Measurements from ENCODE around the gene CAPN12. TPM values are rescaled to one million over a fixed set of nuclear protein-coding genes. Genes with fewer than 3 reads are reported as not detected.

The CAPN12 gene
- total and polyA plus RNA-seq, 2 experiments from 2014 or later: 19.1 to 20.5 TPM

GRCh38 chr19:38715555-38715954 lies 28.7 kb downstream of the CAPN12 start (continued):
- no peak for TF ChIP-seq CTCF (conservative IDR thresholded peaks at IDR 0.05; ENCODE audit: low read depth in 2 of 2)
- TF ChIP-seq ZNF331 (CRISPR knock-in tag; IDR thresholded peaks at IDR 0.05; ENCODE audit: low read depth): no peak

GRCh38 chr19:38714354-38714778 lies 29.9 kb downstream of the CAPN12 start:
- no peak overlapping the region for H3K27ac ChIP-seq (ENCODE audit: low read depth)
- Mint-ChIP-seq H3K4me1 (0 out of 3 replicates have a peak, but pooled peaks cover 2% of the 10 kb centered on the region), H3K36me3 (ENCODE audit: low read depth) (peaks cover 73% of the 10 kb centered on the region), H3K4me3 (no peak overlapping the region), H3K9me3 (no peaks in the 10 kb centered on the region; the same call in 2 of the 3 replicates), H3K27ac (no peak overlapping the region), H3K27me3 (ENCODE audit: insufficient read depth, low read depth, poor library complexity) (peaks cover 23% of the 10 kb centered on the region)
- no peaks in the 10 kb centered on the region for H3K79me2 ChIP-seq (replicated peaks; ENCODE audit: insufficient read depth)
- H3K27me3 ChIP-seq (ENCODE audit: insufficient read depth): no peaks in the 10 kb centered on the region
- no peaks in the 10 kb centered on the region for H3K9me2 ChIP-seq (ENCODE audit: insufficient read depth)
- no peaks in the 10 kb centered on the region for H3K4me1 ChIP-seq (ENCODE audit: insufficient read depth)
- H2AFZ ChIP-seq: no peak overlapping the region
- H4K20me1 ChIP-seq (replicated peaks; ENCODE audit: insufficient read depth): no peaks in the 10 kb centered on the region; the same call in none of the 2 replicates
- ATAC-seq: no peak
- no peaks in the 10 kb centered on the region for H3F3A ChIP-seq (replicated peaks; ENCODE audit: low read depth)
- no peak for DNase-seq (ENCODE audit: low spot score)
- no peak overlapping the region for H3K4me2 ChIP-seq
- no peak overlapping the region for H3K4me3 ChIP-seq
- peaks cover 34% of the 10 kb centered on the region for H3K36me3 ChIP-seq (ENCODE audit: insufficient read depth)
- no peak for TF ChIP-seq ETS1 (IDR thresholded peaks at IDR 0.05)
- no peak for TF ChIP-seq EZH2phosphoT487 (IDR thresholded peaks at IDR 0.05; ENCODE audit: unreplicated experiment)
- no peak for TF ChIP-seq JUNB (IDR thresholded peaks at IDR 0.05; ENCODE audit: unreplicated experiment)
- TF ChIP-seq ZNF331 (CRISPR knock-in tag; IDR thresholded peaks at IDR 0.05; ENCODE audit: low read depth): no peak
- no peak for TF ChIP-seq EZH2 (IDR thresholded peaks at IDR 0.05; ENCODE audit: low read depth, unreplicated experiment)
- no peak for TF ChIP-seq CTCF (conservative IDR thresholded peaks at IDR 0.05; ENCODE audit: low read depth in 2 of 2)
- no peak for TF ChIP-seq ZNF462 (CRISPR knock-in tag; IDR thresholded peaks at IDR 0.05)
- no peak for TF ChIP-seq POLR2AphosphoS5 (IDR thresholded peaks at IDR 0.05; ENCODE audit: low read depth)
- no peak for TF ChIP-seq REST (IDR thresholded peaks at IDR 0.05; ENCODE audit: unreplicated experiment)
